ENCODE measurements around the gene HFE. TPM values are rescaled to one million over a fixed set of nuclear protein-coding genes. Genes with fewer than 3 reads are reported as not detected.

The HFE gene
- total and polyA plus RNA-seq, 4 donors = 6.3 to 12.7 (median 8.2) TPM

- Histone ChIP-seq H3K9ac (ENCODE audit: low read depth in 1 of 2, low read length in 2 of 2) (no peak overlapping the region), H3K9me3 (ENCODE audit: control insufficient read depth in 4 of 4, low read length in 3 of 4) (no peaks in the 10 kb centered on the region), H3K4me3 (ENCODE audit: low read depth in 1 of 3, low read length in 3 of 3) (no peak overlapping the region), H3K27ac (ENCODE audit: low read depth in 1 of 2, low read length in 2 of 2) (no peak overlapping the region), H3K27me3 (ENCODE audit: control insufficient read depth in 4 of 4, insufficient read depth in 4 of 4, low read length in 3 of 4) (no peaks in the 10 kb centered on the region), H3K36me3 (ENCODE audit: control insufficient read depth in 4 of 4, insufficient read depth in 3 of 4, low read depth in 1 of 4, low read length in 3 of 4) (no peaks in the 10 kb centered on the region), H3K4me1 (ENCODE audit: control insufficient read depth in 4 of 4, insufficient read depth in 4 of 4, low read length in 3 of 4) (peaks cover 0 to 9% (median 2%) of the 10 kb centered on the region in 4 donors)
- WGBS = 86% methylated on average over 4 of the region's 4 CpGs
- DNase-seq (ENCODE audit: low spot score) = no peak
- TF ChIP-seq RAD21 (IDR thresholded peaks at IDR 0.05) (no peak), NR2F2 (IDR thresholded peaks at IDR 0.05) (no peak), ZBTB33 (IDR thresholded peaks at IDR 0.05) (no peak), MAX (IDR thresholded peaks at IDR 0.05) (no peak), SP1 (IDR thresholded peaks at IDR 0.05) (no peak), ATF3 (IDR thresholded peaks at IDR 0.05) (no peak), YY1 (IDR thresholded peaks at IDR 0.05) (no peak), CTCF (IDR thresholded peaks at IDR 0.05; ENCODE audit: low read depth, low read length, missing input control) (no peak)
Measured at GRCh38 chr6:26059941-26060340, 27.3 kb upstream of the HFE start.

- no peaks in the 10 kb centered on the region for H3K9me3 ChIP-seq (ENCODE audit: control insufficient read depth in 4 of 4, low read length in 3 of 4)
- H3K9ac ChIP-seq (ENCODE audit: low read depth in 1 of 2, low read length in 2 of 2) = no peak overlapping the region
- no peaks in the 10 kb centered on the region for H3K36me3 ChIP-seq (ENCODE audit: control insufficient read depth in 4 of 4, insufficient read depth in 3 of 4, low read depth in 1 of 4, low read length in 3 of 4)
- 33% methylated on average over 10 of the region's 10 CpGs for WGBS
- no peaks in the 10 kb centered on the region for H3K27me3 ChIP-seq (ENCODE audit: control insufficient read depth in 4 of 4, insufficient read depth in 4 of 4, low read length in 3 of 4)
- H3K4me3 ChIP-seq (ENCODE audit: low read depth in 1 of 3, low read length in 3 of 3) = no peak overlapping the region
- no peak for TF ChIP-seq RXRA (IDR thresholded peaks at IDR 0.05)
- TF ChIP-seq ZBTB33 (IDR thresholded peaks at IDR 0.05) = no peak
- no peak for TF ChIP-seq TAF1 (conservative IDR thresholded peaks at IDR 0.05)
- no peak for TF ChIP-seq NR2F2 (IDR thresholded peaks at IDR 0.05)
- no peak for TF ChIP-seq YY1 (IDR thresholded peaks at IDR 0.05)
- peak; percentile 86 to 92 for TF ChIP-seq RAD21 (IDR thresholded peaks at IDR 0.05)
- TF ChIP-seq HNF4A (conservative IDR thresholded peaks at IDR 0.05) = no peak
- peak; percentile 76 for TF ChIP-seq CTCF (IDR thresholded peaks at IDR 0.05; ENCODE audit: low read depth, low read length, missing input control)
- H3K4me1 ChIP-seq (ENCODE audit: control insufficient read depth in 4 of 4, insufficient read depth in 4 of 4, low read length in 3 of 4) = peaks cover 0 to 4% (median 2%) of the 10 kb centered on the region in 4 donors
- no peak for DNase-seq (ENCODE audit: low spot score)
- H3K27ac ChIP-seq (ENCODE audit: low read depth in 1 of 2, low read length in 2 of 2) = no peak overlapping the region
Measured at GRCh38 chr6:26064619-26065257, 22.5 kb upstream of the HFE start.
